Measurements from ENCODE around the gene MAP3K3.

Gene MAP3K3

GRCh38 chr17:63694950-63695773, 72.9 kb downstream of the MAP3K3 start:
- no peak for DNase-seq

DNA sequence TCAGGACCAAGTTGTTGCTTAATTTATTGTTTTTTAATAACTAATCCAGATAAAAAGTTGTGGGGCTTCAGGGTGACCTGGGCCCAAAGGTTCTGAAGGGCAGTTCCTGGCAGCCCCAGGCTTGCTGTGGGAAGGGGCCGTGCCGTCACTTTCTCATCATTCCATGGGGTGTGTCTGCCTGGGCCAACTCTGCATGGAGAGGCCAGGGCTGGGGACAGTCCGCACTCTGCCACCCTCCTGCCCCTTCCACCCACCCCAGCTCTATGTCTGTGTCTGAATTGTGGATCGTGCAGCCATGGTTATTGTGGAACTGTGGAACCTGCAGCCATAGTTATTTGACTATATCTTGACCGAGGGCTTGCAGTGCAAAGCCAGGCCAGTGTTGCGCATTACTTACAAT, 73.7 kb downstream of the MAP3K3 start:
- no peak for DNase-seq

DNA sequence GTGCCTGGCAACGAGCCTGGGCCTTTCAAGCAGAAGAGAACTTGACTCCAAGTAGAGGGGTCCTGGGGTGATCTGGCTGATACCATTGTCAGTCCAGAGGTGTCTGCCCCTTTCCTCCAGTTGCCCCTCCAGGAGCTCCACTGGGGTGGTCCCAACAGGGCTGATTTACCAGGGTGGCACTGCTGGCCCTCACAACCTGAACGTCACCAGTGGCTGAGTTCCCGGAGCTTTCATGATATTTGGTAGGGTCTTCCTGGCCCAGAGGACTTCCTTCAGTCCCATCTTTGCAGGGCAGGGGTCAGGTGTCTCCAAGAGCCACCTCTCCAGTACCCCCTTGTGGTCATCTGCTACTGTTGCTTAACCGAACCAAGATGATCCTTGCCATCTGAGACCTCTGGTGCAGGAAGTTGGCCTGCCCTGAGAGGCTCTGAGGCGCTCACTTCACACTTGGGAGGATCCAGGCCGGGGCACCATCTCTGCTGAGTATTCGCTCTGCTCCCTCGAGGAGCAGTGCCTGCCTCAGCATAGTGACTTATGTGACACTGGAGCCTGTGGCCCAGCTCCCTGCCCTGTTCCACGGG, 74.3 kb downstream of the MAP3K3 start:
- DNase-seq: no peak

DNA sequence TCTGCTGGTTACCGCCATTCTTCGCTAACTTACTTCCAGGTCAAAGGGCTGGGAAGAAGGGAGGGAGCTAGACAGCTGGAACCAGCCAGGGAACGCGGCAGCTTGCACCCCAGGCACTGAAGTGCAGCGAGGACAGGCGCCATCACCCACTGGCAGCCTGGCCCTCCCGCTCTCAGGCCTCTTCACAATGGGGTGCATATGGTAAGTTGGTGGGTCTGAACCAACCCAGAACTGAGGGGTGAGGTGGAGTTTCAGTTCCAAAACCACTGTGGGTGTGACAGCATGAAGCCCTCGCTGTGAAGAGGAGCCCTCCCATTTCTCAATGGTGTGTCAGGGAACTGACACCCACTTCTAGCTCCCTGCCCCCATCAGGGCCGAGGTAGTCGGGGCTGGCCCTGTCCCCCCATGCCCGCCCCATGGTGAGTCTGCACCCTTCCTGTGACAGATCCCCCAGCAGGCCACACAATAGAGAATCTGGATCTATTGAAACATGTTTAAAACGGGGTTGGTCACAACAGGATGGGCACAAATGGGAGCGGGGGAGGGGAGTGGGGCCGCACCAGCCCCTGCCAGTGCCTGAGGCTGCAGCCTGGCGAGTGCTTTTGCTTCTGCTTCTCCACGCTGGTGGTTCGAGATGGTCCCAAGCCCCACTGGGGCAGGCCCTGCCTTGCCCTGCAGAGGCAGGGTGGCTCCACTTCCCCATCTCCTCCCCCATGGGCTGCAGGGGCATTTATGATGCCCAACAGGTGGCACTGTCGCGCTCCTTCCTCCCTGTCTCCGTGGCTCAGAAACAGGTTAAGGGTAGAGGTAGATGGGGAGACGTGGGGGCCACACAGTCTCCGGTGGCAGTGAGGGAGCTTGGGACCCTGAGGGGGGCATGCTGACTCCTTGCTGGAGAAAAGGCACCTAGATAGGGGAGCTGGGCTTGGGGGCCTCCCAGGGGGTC, 75.4 kb downstream of the MAP3K3 start:
- DNase-seq: no peak

DNA sequence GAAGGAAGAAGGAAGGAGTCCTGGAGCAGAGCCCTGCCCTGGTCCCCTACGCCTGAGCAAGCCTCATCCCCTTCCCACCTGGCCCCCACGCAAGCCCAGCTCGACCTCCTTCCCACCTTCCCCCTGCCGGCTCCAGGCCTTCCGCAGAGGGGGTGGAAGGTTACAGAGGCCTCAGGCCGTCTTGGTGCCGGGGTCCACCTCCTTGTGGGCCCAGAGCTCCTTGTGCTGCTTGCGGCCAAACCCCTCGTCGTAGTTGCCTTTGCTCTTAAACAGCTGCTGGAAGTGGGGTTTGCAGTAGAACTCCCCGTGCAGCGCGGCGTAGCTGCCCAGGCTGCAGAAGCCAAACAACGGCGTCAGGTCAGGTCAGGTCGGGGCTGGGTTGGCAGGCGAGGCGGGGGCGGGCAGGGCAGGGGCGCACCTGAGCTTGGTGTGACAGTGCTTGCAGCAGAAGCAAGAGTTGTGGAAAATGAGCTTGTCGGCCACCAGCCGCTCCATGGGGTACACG, 76.2 kb downstream of the MAP3K3 start:
- no peak for DNase-seq

DNA sequence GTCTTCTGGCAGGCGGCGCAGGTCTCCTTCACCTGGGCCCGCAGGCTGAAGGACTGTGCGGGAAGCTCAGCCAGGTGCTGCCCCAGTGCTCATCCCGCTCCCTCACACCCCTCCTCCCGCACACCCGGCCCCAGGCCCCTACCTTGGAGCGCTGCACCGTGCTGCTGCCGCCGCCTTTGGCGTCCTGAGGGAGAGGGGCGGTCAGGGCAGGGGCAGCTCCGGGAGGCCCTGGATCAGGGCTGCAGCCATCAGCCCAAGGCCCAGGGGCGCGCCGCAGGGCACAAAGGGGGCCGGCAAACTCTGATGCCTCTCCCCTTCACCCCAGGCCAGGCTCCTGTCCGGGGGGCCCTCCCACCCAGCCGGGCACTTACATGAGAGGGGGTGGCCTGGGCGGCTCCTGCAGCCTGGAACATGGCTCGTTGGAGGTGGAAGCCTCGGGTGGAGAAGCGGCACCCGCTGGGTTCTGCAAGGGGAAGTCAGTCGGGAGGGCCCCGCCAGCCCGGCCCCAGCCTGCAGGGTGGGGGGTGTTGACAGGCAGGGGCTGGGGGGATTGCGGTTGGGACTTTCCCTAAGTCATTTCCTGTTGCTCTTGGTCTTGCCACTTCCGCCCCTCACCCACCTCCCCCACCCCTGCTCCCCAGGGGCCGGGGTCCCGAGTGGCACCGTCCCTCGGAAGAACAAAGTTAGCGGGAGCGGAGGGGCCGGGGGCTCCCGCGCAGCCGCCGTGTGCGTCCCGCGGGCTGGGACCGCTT, 76.8 kb downstream of the MAP3K3 start:
- no peak for DNase-seq

DNA sequence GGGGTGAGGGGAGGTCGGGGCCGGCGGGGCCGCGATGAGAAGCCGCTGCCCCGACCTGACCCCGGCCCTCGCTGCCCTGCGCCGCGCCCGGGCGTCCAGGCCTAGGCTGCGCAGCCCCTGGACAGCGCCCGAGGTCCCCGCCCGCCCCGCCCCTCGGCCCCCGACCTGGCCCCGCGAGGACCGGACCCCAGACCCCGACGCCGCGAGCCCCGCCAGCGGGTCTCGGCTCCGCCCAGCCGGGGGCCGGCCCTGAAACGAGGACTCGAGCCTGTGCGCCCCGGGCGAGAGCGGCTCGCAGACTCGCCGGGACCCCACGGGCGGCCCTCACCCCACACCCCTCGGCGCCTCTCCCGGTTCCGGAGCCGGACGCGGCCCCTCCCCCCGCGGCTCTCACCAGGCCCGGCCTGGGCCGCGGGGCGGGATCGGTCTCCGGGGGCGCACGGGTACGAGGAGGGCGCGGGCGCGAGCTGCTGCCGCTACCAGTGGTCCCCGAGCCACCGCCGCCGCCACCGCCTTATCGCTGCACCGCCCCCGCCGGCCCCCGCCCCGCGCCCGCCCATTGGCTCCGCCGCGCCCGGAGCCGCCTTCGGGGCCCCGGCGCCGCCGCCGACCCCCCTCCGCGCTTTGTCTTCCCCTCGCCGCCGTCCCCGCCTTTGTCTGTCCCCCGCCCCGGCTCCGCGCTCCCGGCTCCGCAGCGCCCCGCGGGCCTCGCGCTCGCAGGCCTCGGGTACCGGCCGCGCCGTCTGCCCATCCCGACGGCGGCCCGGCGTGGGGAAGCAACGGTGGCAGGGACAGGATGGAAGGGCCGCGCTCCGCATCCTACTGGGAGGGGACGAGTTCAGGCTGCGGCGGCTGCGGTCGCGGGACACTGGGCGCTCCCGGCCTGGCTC, 77.7 kb downstream of the MAP3K3 start, which contains the start of gene LIMD2:
Gene LIMD2, minus strand, starts transcription at position 488 of the 890 bp plus-strand sequence. CDS start 827 bp downstream, outside the sequence.
- peak; percentile 19 for DNase-seq

GRCh38 chr17:63700528-63701455, 78.6 kb downstream of the MAP3K3 start:
- peak; percentile 11 for DNase-seq

DNA sequence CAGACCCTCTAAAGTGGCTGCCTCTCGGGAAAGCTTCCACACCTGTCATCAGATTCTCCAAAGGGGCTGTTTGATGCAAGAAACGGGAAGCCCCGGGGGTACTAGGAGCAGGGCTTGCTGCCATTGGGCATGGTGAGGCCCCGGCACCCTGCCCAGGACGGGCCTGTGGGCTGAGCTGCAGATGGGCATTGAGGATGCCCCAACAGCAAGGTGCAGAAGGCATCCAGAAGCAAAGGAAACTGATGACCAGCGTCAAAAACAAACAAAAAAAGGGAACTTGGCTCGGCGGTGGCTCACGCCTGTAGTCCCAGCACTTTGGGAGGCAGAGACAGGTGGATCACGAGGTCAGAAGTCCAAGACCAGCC, 79.2 kb downstream of the MAP3K3 start:
- DNase-seq: no peak

- no peak for DNase-seq
Observed at GRCh38 chr17:63701868-63702720, 79.9 kb downstream of the MAP3K3 start.

DNA sequence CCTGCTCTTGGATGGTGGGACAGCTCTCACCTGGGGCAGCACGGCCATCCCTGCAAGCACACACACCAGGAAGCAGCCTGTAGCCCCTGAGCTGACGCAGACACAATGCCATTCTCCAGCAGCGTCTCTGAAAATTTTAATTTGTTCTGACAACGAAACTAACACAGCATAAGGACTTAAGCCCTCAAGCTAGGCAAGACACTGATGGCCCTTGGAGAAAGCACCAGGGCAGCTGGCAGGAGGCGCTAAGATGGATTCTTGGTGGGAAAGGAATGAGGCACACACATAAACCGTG, 80.5 kb downstream of the MAP3K3 start:
- no peak for DNase-seq

DNA sequence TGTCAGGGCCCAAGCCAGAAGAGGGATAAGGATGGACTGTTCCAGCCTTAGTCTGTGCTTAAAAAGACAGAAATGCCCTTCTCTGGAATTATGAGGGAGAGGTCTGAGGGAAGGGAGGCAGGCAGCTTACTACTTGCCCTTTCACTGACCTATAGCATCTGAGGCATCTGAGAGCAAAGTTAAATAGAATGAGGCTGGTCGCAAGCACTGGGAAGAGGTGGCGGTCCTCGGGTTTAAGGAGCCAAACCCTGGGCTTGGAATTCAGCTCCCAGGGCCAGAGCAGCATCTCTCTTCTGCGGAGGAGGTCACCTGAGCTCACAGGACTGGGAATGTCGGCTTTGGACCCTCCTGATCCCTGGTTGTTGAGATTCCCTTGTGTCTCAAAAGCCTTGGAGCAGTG, 80.8 kb downstream of the MAP3K3 start:
- DNase-seq: no peak

DNA sequence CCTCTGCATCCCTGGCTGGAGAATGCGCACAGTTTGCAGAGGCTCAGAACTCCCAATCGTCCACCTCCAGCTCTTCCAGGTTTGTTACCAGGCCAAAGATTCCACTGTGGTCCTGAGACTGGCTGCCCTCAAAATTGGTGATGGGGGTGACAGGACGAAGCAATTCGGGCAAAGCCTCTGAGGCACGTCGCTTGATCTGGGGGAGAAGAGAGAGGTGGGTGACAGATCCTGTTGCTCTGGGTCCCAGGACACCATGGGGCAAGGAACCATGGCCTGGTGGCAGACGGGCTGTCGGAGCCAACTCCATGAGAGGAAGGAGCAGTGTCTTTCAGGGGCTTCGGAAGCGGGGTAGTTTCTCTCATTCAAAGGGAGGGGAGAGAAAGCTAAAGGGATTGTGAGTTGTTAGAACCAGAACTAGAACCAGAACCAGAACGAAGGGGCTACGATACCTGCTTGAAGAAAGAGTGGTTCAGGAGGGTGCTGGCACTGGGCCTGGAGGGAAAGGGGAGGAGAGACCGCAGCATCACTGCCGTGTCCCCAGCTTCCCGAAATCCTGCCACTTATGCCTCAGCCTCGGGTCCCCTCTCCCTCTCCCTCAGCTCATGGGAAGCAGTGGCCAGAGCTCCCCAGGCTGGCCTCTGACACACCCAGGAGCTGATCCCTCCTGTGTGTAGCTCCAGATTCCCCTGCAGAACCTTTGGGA, 81.5 kb downstream of the MAP3K3 start:
- no peak for DNase-seq

- DNase-seq: no peak
Observed at GRCh38 chr17:63704259-63704576, 82.0 kb downstream of the MAP3K3 start.

DNA sequence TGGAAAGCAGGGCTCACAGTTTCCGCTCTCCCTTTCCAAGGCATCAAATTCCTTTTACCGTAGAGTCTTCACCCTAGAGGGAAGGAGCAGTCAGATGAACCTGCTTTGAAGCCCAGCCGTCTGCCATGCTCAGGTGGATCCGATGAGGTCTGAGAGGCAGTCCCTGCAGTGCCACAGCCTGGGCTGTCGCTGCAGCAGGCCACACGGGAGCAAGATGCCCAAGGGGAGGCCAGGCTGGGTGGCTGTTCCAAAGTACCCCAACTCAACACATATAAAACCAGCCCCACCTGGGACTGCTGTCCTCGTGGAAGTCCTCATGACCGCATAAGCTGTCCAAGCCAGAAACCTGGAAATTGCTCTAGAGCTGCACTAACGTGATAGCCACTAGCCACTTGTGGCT, 82.6 kb downstream of the MAP3K3 start:
- no peak for DNase-seq

GRCh38 chr17:63705657-63706056, 83.4 kb downstream of the MAP3K3 start:
- no peak for DNase-seq

GRCh38 chr17:63706336-63707082, 84.3 kb downstream of the MAP3K3 start:
- no peak for DNase-seq

- no peak for DNase-seq
Observed at GRCh38 chr17:63707151-63707550, 84.9 kb downstream of the MAP3K3 start.
